Activated CD4-positive, alpha-beta T cell treated with anti-CD3 and anti-CD28 coated beads, Interleukin-2, amount 50 U/mL, for 24 hours (primary cell): ENCODE results near the gene LRIG2.
"Not testable (repeated sequence)": the region's sequence is repeated elsewhere in the genome, so short reads cannot be mapped to it uniquely, and the experiment has no call there.

Experiments
- DNase-seq, 2 donors: peaks; one replicate each; pipeline ENCODE4 v3.0.0-alpha.2; 2020; ENCODE audit warnings: low read depth in 1 of 2, low spot score in 1 of 2

Gene LRIG2

DNA sequence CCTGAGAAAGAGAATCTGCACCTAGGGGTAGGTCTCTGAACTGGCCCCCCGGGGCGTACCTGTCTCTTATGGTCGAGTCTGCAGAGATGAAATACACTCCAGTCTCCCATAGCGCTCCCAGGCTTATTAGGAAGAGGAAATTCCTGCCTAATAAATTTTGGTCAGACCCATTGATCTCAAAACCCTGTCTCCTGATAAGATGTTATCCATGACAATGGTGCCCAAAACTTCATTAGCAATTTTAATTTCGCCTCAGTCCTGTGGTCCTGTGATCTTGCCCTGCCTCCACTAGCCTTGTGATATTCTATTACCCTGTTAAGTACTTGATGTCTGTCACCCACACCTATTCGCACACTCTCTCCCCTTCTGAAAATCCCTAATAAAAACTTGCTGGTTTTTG lies 85.7 kb downstream of the LRIG2 start:
- not testable (repeated sequence) for DNase-seq

- DNase-seq: no peak
Observed at GRCh38 chr1:113166473-113166872, 93.5 kb downstream of the LRIG2 start.

DNA sequence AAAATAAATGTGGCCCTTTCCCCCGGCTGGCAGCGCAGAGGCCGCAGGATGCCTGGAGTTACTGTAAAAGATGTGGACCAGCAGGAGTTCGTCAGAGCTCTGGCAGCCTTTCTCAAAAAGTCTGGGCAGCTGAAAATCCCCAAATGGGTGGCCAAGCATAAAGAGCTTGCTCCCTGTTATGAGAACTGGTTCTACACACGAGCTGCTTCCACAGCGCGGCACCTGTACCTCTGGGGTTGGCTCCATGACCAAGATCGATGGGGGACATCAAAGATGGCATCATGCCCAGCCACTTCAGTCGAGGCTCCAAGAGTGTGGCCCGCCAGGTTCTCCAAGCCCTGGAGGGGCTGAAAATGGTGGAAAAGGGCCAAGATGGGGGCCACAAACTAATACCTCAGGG lies 95.9 kb downstream of the LRIG2 start:
- DNase-seq: no peak

- DNase-seq: no peak
Observed at GRCh38 chr1:113169591-113169990, 96.6 kb downstream of the LRIG2 start.

DNA sequence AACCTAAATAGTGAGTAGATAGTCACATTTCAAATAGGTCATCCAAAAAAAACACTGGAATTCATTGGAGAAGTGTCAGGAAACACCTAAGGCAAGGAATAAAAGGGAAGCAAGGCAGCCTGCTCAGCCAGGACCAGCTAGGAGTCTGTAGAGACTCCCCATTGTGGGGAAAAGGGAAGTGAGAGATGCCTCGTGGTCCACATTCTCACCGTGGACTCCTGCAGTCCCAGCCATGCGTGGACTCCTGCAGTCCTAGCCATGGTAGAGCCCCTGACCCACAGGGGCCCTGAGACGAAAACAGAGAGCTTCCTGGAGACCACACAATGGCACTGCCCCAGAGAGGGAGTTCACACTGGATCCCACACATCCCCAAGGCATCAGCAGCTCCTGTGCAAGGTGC lies 97.5 kb downstream of the LRIG2 start:
- no peak for DNase-seq

- no peak for DNase-seq
Observed at GRCh38 chr1:113178106-113178505, 105.1 kb downstream of the LRIG2 start.

DNA sequence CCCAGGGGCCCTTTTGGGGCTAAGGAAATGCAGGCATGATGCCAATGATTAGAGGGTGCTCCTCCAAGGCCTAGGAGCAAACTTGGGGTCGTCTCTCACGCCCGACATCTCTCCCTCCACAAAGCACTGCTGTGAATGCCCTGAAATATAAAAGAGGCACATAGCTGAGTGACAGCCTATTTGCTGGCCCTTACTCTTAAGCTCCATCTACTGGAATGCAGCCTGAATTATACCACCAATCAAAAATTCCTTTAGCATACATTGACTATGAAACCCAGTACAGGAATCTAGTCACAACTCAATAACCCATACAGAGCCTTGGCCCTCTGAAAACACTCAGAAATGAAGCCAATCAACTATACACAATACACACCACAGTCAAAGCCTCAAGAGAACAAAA lies 105.5 kb downstream of the LRIG2 start:
- no peak for DNase-seq
